Keratinocyte (primary cell): ENCODE data around the gene PLP1. TPM values are rescaled to one million over a fixed set of nuclear protein-coding genes. Genes with fewer than 3 reads are reported as not detected.
A peak's percentile ranks its signal among the peaks of the same experiment; 100 is the strongest.

Experiments used
- DNase-seq: peaks from one replicate; pipeline ENCODE4 v3.0.0-alpha.2; 2011; ENCODE audit warnings: low read depth, missing footprints, low spot score
- FAIRE-seq: peaks from 2 replicates; lab custom pipeline; 2011; peaks lifted over from hg19 to GRCh38; lab: Jason Lieb, UNC
- H2AFZ ChIP-seq: 2 replicates; pipeline ENCODE4 v1.6.0; 2012; ENCODE audit warnings: low read length, control low read depth, inconsistent platforms; ENCODE audit not compliant: control insufficient read depth
- H3K27ac ChIP-seq: 2 replicates; pipeline ENCODE4 v1.5.1; 2011; ENCODE audit warnings: low read length; ENCODE audit not compliant: control insufficient read depth, insufficient read depth
- H3K27me3 ChIP-seq: 3 replicates; pipeline ENCODE4 v1.6.0; 2011; ENCODE audit warnings: low read length; ENCODE audit not compliant: control insufficient read depth, insufficient read depth; ENCODE audit errors: extremely low read depth
- H3K36me3 ChIP-seq, 2 experiments: 2 replicates in 1 of 2; 3 replicates in 1 of 2; pipeline ENCODE4 v1.5.1; 2011; ENCODE audit warnings: low read length in 2 of 2, mild to moderate bottlenecking in 1 of 2; ENCODE audit not compliant: control insufficient read depth in 2 of 2, insufficient read depth in 2 of 2; ENCODE audit errors: extremely low read depth in 1 of 2
- H3K4me1 ChIP-seq: 3 replicates; pipeline ENCODE4 v1.5.1; 2011; ENCODE audit warnings: low read length; ENCODE audit not compliant: control insufficient read depth, insufficient read depth; ENCODE audit errors: extremely low read depth
- H3K4me2 ChIP-seq: 3 replicates; pipeline ENCODE4 v1.6.0; 2011; ENCODE audit warnings: low read depth, low read length; ENCODE audit not compliant: control insufficient read depth, insufficient read depth; ENCODE audit errors: extremely low read depth
- H3K4me3 ChIP-seq, 3 experiments: fragments of 200-600 bp in 1 of 3; sonication (generic) in 1 of 3; 2 replicates in 2 of 3; 3 replicates in 1 of 3; pipeline ENCODE4 v1.5.1; 2011 to 2016; ENCODE audit warnings: low read length in 3 of 3, mild to moderate bottlenecking in 3 of 3, control low read depth in 2 of 3, inconsistent platforms in 1 of 3, low read depth in 1 of 3, mixed read lengths in 1 of 3, mixed run types in 1 of 3, moderate library complexity in 1 of 3; ENCODE audit not compliant: control insufficient read depth in 2 of 3, insufficient read depth in 2 of 3; ENCODE audit errors: extremely low read depth in 1 of 3
- H3K79me2 ChIP-seq: 2 replicates; pipeline ENCODE4 v1.6.0; 2012; ENCODE audit warnings: low read length; ENCODE audit not compliant: control insufficient read depth, insufficient read depth
- H3K9ac ChIP-seq: 3 replicates; pipeline ENCODE4 v1.6.0; 2011; ENCODE audit warnings: low read length; ENCODE audit not compliant: control insufficient read depth, insufficient read depth; ENCODE audit errors: extremely low read depth
- H3K9me1 ChIP-seq: 3 replicates; pipeline ENCODE4 v1.6.0; 2011; ENCODE audit warnings: low read length; ENCODE audit not compliant: control insufficient read depth, insufficient read depth; ENCODE audit errors: extremely low read depth
- H3K9me3 ChIP-seq: 2 replicates; pipeline ENCODE4 v1.5.1; 2012; ENCODE audit warnings: low read depth, low read length; ENCODE audit not compliant: control insufficient read depth
- H4K20me1 ChIP-seq: 3 replicates; pipeline ENCODE4 v1.6.0; 2011; ENCODE audit warnings: low read length; ENCODE audit not compliant: control insufficient read depth, insufficient read depth; ENCODE audit errors: extremely low read depth
- CTCF ChIP-seq, 3 experiments: IDR thresholded peaks in 1 of 3; conservative IDR thresholded peaks in 1 of 3; optimal IDR thresholded peaks in 1 of 3; 2 replicates in 2 of 3; 3 replicates in 1 of 3; pipeline versions ENCODE3 to v1.5.1; 2011; ENCODE audit warnings: low read length in 3 of 3, mild to moderate bottlenecking in 3 of 3, moderate library complexity in 2 of 3, control low read depth in 1 of 3, inconsistent platforms in 1 of 3; ENCODE audit not compliant: insufficient read depth in 2 of 3; ENCODE audit errors: extremely low read depth in 1 of 3
- EZH2 ChIP-seq: IDR thresholded peaks from one replicate; pipeline ENCODE4 v1.6.1; 2012; ENCODE audit warnings: inconsistent platforms, mild to moderate bottlenecking, low read length, moderate library complexity
- dilution Hi-C: fragments of 300-500 bp; cut with MboI; formaldehyde crosslinking; loops from one replicate; pipeline ENCODE4 v1.7.0; 2020; ENCODE audit warnings: low sequenced_read_pairs; ENCODE audit not compliant: extremely low pct_ligation_motif_present
- polyA plus RNA-seq, 5 experiments: library from polyadenylated mRNA; depleted of rRNA in 3 of 5; stranded (reverse) in 3 of 5; stranded (forward) in 1 of 5; unstranded in 1 of 5; fragments of >200 nt; gene quantifications; 1 replicate in 1 of 5; 2 replicates in 3 of 5; 3 replicates in 1 of 5; pipeline versions ENCODE4 v1.2.1 to v1.2.3, GENCODE V29; 2011 to 2012; ENCODE audit warnings: missing spikeins in 2 of 5, low read depth in 1 of 5, low replicate concordance in 1 of 5

The PLP1 gene
- polyA plus RNA-seq, 1 donor (not counting 4 experiments of a cell fraction or from before 2014, with no cell fraction given) = not detected

- FAIRE-seq (peak; percentile 55), DNase-seq (no peak)
- Histone ChIP-seq H2AFZ (no peak overlapping the region), H3K27ac (no peak overlapping the region), H3K27me3 (peaks cover 4% of the 10 kb centered on the region), H3K9ac (no peak overlapping the region), H3K9me1 (no peaks in the 10 kb centered on the region), H3K79me2 (no peaks in the 10 kb centered on the region), H3K4me2 (no peak overlapping the region), H3K9me3 (no peaks in the 10 kb centered on the region), H3K4me3 (no peak overlapping the region), H3K36me3 (no peaks in the 10 kb centered on the region), H4K20me1 (no peaks in the 10 kb centered on the region), H3K4me1 (peaks cover 26% of the 10 kb centered on the region)
- dilution Hi-C loops = no loop called here
- TF ChIP-seq EZH2 (no peak), CTCF (optimal IDR thresholded peaks at IDR 0.05 in 1 of 3, IDR thresholded peaks at IDR 0.05 in 1 of 3, conservative IDR thresholded peaks at IDR 0.05 in 1 of 3; ENCODE audit: extremely low read depth in 1 of 3, insufficient read depth in 2 of 3, low read length in 3 of 3) (no peak)
Observed at GRCh38 chrX:103734125-103734760, 42.4 kb upstream of the PLP1 start.

- no peak overlapping the region for H3K4me2 ChIP-seq
- FAIRE-seq (no peak), DNase-seq (no peak)
- H2AFZ ChIP-seq = no peak overlapping the region
- no peak overlapping the region for H3K27ac ChIP-seq
- H3K9me1 ChIP-seq = no peaks in the 10 kb centered on the region
- no peaks in the 10 kb centered on the region for H3K27me3 ChIP-seq
- H3K79me2 ChIP-seq = no peaks in the 10 kb centered on the region
- dilution Hi-C loops = no loop called here
- H4K20me1 ChIP-seq = no peaks in the 10 kb centered on the region
- H3K36me3 ChIP-seq = no peaks in the 10 kb centered on the region
- peaks cover 4% of the 10 kb centered on the region for H3K4me1 ChIP-seq
- H3K9me3 ChIP-seq = no peaks in the 10 kb centered on the region
- no peak for TF ChIP-seq EZH2
- no peak for TF ChIP-seq CTCF (optimal IDR thresholded peaks at IDR 0.05 in 1 of 3, IDR thresholded peaks at IDR 0.05 in 1 of 3, conservative IDR thresholded peaks at IDR 0.05 in 1 of 3; ENCODE audit: extremely low read depth in 1 of 3, insufficient read depth in 2 of 3, low read length in 3 of 3)
- no peak overlapping the region for H3K4me3 ChIP-seq
- H3K9ac ChIP-seq = no peak overlapping the region
Observed at GRCh38 chrX:103737696-103738095, 38.9 kb upstream of the PLP1 start.
